ENCODE results near the gene CADM2.

Gene CADM2

GRCh38 chr3:85572426-85572825 is 613.6 kb downstream of the CADM2 start:
- DNase-seq (ENCODE audit: low read depth), result no peak

DNA sequence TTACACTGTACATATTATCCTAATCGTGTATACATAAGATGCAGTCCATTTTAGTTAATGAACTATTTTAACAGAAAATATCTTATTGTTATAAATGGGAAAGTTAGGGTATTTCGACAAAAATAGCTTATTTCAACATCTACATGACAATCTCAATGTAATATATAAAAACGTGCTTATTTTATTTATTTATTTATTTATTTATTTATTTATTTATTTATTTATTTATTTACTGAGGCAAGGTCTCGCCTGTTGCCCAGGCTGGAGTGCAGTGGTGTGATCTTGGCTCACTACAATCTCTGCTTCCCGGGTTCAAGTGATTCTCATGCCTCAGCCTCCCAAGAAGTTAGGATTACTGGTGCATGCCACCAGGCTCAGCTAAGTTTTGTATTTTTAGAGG is 614.2 kb downstream of the CADM2 start:
- DNase-seq (ENCODE audit: low read depth), result no peak

GRCh38 chr3:85574006-85574705 is 615.4 kb downstream of the CADM2 start:
- no peak for DNase-seq (ENCODE audit: low read depth)

DNA sequence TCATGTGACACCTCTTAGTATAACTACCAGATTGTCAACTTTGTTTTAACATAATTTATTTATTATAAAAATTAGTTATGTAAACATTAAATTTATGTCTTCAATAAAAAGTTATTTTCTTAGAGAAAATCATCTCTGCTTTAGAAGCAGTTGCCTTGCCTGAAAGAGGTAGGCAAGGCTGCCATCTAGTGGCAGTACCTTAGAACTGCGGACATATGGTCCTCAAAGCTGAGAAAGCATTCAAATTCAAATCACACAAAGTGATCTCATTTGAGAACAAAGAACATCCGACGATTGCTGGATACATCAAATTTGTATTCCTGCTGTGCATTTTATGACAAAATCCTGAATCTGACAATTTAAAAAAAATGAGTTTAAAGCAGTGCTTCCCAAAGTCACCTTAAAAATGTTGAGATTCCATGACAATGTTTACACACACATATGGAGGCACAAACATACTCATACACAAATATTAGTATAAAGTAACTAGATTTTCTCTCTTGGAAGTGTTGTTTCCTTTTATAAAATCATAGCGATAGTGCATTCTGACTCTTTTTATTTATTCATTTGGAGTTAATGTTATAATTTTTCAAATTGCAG is 617.4 kb downstream of the CADM2 start:
- DNase-seq (ENCODE audit: low read depth), result no peak

DNA sequence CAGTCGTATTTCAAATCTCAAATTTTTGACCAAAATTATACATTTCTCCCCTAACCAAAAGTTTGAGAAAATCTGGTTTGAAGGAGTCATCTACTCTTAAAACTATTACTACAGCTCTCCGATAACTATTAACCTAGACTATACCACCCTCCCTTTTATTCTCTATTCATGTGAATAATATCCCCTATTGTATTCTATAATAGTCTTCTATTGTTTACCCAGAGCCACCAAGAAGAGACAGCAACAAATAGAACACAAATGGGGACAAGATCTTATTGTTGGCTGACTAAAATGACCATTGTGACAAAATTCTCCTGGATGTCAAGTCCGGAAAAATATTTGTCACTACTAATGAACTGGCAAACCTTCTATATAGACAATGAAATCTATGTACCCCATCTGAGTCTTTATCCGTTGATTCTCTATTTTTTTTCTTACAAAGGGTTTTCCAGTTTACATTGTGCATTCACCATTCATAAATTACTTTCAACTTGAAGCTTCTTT is 618.0 kb downstream of the CADM2 start:
- no peak for DNase-seq (ENCODE audit: low read depth)

DNA sequence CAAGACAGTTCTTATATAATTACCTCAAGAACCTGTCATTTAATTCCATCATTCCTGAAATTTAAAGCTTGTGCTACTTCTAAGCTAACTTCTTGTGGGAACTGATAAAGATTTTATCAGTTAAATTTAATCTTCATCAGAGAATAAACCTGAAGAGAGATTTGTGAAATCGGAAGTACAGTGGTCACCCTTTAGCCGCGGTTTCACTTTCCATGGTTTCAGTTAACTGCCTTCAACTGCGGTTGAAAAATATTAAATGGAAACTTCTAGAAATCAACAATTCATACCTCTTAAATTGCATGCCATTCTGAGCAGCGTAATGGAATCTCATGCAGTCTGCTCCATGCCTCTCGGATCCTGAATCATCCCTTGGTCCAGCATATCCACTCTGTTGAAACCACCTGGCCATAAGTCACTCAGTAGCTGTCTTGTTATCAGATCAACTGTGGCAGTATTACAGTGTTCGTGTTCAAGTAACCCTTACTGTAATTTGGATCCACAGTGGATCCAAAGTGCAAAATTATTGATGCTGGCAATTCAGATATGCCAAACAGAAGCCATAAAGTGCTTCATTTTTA is 626.1 kb downstream of the CADM2 start:
- DNase-seq (ENCODE audit: low read depth), result no peak

- no peak for DNase-seq (ENCODE audit: low read depth)
Observed at GRCh38 chr3:85586018-85586417, 627.2 kb downstream of the CADM2 start.

DNA sequence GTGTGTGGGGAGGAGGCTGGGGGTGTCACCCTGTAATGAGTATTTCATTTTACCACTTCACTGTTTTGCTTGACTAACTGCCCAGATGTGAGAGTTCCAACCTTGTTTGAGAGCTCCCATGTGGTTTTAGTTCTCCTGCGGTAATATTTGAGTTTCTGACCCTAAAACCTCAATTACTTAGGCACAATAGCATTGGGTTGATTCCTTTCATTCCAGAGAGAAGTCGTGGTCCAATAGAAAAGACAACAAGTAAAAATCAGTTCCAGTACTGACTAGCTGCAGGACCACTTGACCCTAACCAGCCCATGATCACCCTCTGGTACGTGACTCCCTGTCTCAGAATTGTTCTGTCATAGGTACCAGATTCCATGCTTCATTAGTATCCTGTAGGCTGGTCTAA is 630.4 kb downstream of the CADM2 start:
- no peak for DNase-seq (ENCODE audit: low read depth)

DNA sequence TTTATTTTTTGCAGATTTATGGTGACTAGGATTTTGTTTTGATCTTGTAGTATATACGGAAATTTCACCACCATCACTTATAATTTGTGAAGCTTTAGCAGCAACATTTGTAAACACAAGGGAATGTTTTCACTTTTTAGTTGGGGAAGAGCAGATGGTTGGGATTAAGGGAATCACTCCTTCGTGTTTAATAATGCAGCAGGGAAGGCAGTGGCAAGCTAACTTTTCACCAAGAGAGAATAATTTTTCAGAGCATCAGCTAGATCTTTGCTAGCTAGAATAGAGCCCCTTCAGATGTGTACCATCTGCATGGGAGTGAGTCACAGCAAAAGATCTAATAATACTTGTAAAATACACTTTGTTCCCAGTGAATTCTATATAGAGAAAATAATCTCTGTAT is 632.7 kb downstream of the CADM2 start:
- no peak for DNase-seq (ENCODE audit: low read depth)

GRCh38 chr3:85592256-85592655 is 633.5 kb downstream of the CADM2 start:
- no peak for DNase-seq (ENCODE audit: low read depth)

DNA sequence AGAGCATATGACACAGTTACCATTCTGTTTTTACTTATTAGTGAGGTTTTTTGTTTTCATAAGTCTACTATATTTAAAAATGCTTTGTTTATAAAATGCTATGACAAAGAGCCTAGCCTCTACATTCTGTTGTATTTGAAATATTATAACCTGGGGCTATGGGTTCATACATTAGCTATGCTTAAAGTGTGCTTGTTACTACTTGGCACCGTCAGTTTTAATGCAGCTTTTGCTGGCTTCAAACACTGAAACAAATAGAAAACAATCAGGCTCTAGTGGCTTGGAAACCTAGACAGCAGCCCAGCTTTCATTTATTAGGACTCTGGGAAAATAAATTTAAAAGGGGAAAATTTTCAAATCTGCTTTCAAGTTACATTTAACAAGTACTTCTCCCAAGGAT is 635.9 kb downstream of the CADM2 start:
- no peak for DNase-seq (ENCODE audit: low read depth)

DNA sequence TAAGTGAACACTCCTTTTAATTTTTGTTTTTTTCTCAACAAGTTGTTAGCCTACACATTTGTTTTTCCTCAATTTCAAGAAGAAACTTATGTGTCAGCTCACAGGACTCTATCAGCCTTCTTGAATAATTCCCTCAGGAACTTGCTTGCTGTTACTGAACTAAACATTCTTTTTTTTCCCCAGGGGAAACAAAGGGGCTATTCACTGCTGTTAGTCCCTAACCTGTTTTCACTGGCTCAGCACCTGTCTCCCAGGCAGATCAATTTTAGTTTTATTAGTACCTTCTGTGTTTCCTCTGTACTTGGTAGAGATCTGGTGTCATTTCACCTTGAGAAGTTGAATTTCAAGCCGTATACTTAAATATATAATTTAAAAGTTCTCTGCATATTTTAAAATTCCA is 644.6 kb downstream of the CADM2 start:
- DNase-seq (ENCODE audit: low read depth), result no peak

- DNase-seq (ENCODE audit: low read depth), result no peak
Observed at GRCh38 chr3:85604641-85605040, 645.9 kb downstream of the CADM2 start.

GRCh38 chr3:85605066-85605465 is 646.3 kb downstream of the CADM2 start:
- DNase-seq (ENCODE audit: low read depth), result no peak

DNA sequence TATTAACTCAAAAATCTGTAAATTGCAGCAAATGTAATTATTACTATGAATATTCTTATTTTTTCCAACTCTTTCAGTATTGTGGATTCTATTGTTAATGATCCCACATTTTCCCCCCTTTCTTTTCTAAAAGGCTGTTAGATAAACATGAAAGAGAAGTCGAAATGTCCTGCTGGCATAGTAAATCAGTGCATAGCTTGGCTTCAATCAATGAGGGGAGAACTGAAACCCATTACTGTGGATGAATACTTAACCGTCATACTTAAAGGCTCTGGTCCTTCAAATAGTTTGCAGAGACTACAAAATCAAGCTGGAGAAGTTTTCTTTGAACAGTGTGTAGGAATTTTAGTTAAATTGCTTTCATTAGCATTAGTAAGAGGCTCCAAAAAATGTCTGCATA is 667.9 kb downstream of the CADM2 start:
- no peak for DNase-seq (ENCODE audit: low read depth)

- DNase-seq (ENCODE audit: low read depth), result no peak
Observed at GRCh38 chr3:85627932-85628331, 669.1 kb downstream of the CADM2 start.

DNA sequence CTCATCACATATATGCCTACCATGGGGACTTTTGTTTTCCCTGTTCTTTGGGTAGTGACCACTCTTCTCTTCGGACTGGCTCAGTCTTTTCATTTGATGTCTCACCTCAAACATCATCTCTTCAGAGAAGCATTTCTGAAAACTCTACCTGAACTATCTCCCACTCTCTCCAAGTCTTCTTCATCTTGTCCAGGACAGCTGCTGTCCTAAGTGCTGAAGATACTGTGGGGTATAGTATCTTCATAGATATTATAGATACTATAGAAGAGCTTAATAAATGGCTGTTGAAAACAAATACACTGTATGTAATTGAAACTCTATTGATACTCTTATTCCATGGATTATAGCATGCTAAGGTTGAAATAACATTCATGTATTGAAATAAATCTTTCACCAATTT is 672.3 kb downstream of the CADM2 start:
- DNase-seq (ENCODE audit: low read depth), result no peak

DNA sequence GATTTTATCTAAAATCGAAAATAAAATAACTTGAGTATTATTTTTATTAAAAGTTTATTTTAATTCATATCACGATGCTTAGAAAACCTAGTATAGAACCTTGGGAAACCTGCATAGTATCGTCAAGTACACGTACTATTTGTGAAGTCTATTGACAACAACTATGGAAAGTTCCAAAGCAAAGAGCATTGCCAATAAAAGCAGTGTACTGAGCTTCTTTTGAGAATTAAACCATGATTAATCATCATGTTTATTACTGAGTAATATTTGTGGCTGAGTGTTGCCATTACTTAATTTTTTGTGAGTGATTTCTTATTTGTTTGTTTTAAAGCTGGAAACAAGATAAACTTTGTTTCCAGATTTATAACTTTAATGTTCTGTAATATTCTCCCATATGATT is 674.1 kb downstream of the CADM2 start:
- no peak for DNase-seq (ENCODE audit: low read depth)

DNA sequence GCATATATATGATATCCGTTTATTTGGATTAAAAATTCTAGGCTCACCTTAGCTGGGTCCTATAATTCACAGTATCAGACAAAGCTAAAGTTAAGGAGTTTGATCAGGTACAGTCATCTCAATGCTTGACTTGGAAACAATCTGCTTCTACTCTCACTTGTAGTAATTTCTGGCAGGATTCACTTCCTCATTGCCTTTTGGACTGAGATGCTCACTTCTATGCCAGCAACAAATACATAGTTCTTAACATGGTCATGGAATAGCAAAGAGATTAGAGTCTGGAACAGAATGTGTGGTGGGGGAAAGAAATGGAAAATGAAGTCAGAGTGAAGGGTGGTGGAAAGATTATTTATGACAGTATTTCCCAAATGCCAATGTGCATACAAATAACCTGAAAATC is 693.6 kb downstream of the CADM2 start:
- DNase-seq (ENCODE audit: low read depth), result no peak

GRCh38 chr3:85660451-85660850 is 701.7 kb downstream of the CADM2 start:
- DNase-seq (ENCODE audit: low read depth), result no peak

- DNase-seq (ENCODE audit: low read depth), result no peak
Observed at GRCh38 chr3:85662462-85662861, 703.7 kb downstream of the CADM2 start.

DNA sequence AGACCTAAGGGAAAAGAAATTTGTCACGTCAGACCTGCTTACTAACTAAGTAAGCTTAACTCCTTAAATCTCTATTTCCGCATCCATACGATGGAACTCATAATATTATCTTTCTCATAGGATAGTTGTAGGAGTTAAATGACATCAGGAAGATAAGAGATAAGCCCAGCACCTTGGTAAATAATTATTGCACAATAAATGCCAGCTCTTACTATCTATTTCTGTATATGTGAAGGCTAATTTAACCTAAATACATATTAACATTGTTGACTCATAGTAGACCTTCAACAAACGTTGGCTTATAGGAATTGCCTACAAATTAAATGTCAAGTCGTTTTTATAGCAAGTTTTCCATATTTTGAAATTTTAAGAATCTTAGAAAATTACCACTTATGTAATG is 709.0 kb downstream of the CADM2 start:
- no peak for DNase-seq (ENCODE audit: low read depth)

DNA sequence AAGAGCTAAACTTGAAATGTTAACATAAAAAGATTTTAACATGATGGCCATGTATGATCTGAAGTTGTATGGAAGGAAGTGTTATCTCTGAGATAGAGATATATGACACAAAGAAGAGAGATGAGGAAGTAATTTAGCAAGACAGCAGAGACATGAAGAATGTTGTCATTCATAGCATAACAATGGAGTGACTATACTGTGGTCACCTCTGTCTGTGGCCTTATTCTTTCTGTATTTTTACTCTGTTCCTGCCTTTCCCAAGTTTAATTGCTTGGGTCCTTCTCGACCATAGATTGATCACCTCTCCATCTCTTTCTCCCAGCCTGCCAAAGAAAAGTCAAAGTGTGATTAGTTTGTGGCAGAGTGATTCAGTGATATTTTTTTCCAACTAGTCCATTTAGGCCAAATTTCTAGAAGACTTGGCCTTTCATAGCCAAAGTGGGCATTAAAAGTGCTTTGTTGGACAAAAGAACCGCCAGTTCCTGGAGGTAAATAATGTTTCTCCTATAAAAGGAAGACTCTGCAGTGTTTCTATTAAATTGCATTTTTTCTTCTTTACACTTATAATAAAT is 711.9 kb downstream of the CADM2 start:
- DNase-seq (ENCODE audit: low read depth), result no peak
